Endodermal cell (in vitro differentiated cells): ENCODE data around the gene MRPS9. TPM values are rescaled to one million over a fixed set of nuclear protein-coding genes. Genes with fewer than 3 reads are reported as not detected.

Experiments used
- DNase-seq: peaks from one replicate; pipeline ENCODE4 v3.0.0-alpha.2; 2017
- H3K27ac ChIP-seq: 2 replicates; pipeline ENCODE4 v1.5.1; 2013; ENCODE audit warnings: mild to moderate bottlenecking, low read depth, low read length, moderate library complexity
- H3K27me3 ChIP-seq: 2 replicates; pipeline ENCODE4 v1.6.1; 2013; ENCODE audit warnings: mild to moderate bottlenecking, low read length, moderate library complexity; ENCODE audit not compliant: insufficient read depth, control insufficient read depth, poor library complexity, severe bottlenecking
- H3K36me3 ChIP-seq: 2 replicates; pipeline ENCODE4 v1.7.0; 2013; ENCODE audit warnings: mild to moderate bottlenecking, low read length, moderate library complexity; ENCODE audit not compliant: control insufficient read depth, insufficient read depth
- H3K4me1 ChIP-seq: one replicate; pipeline ENCODE4 v1.7.0; 2013; ENCODE audit warnings: low read length; ENCODE audit not compliant: control insufficient read depth, insufficient read depth
- H3K4me3 ChIP-seq: 2 replicates; pipeline ENCODE4 v1.5.1; 2013; ENCODE audit warnings: mild to moderate bottlenecking, low read length, moderate library complexity
- H3K9ac ChIP-seq: 2 replicates; pipeline ENCODE4 v1.6.1; 2013; ENCODE audit warnings: mild to moderate bottlenecking, low read length, moderate library complexity; ENCODE audit not compliant: poor library complexity, severe bottlenecking; ENCODE audit errors: extremely low read depth
- H3K9me3 ChIP-seq: 2 replicates; pipeline ENCODE4 v1.6.1; 2013; ENCODE audit warnings: mild to moderate bottlenecking, low read length, moderate library complexity; ENCODE audit not compliant: control insufficient read depth
- H3K27ac Mint-ChIP-seq: 2 replicates; pipeline ENCODE4 v1.8.0; 2020; ENCODE audit warnings: mixed read lengths
- H3K27me3 Mint-ChIP-seq: 2 replicates; pipeline ENCODE4 v1.8.0; 2021; ENCODE audit warnings: mild to moderate bottlenecking, mixed read lengths; ENCODE audit not compliant: insufficient read depth
- H3K36me3 Mint-ChIP-seq: 2 replicates; pipeline ENCODE4 v1.8.0; 2020; ENCODE audit warnings: low read depth, mixed read lengths
- H3K4me1 Mint-ChIP-seq: 2 replicates; pipeline ENCODE4 v1.8.0; 2020; ENCODE audit warnings: mixed read lengths
- H3K4me3 Mint-ChIP-seq: 2 replicates; pipeline ENCODE4 v1.8.0; 2020; ENCODE audit warnings: mild to moderate bottlenecking, moderate library complexity, mixed read lengths
- H3K9me3 Mint-ChIP-seq: 2 replicates; pipeline ENCODE4 v1.8.0; 2020; ENCODE audit warnings: mild to moderate bottlenecking, mixed read lengths
- CTCF ChIP-seq: fragments of 200-600 bp; sonication (generic); conservative IDR thresholded peaks from 2 replicates; pipeline ENCODE4 v1.5.0; 2021; ENCODE audit warnings: antibody characterized with exemption, mild to moderate bottlenecking
- WGBS, 2 experiments: methylation state at CpG; one replicate each; pipeline versions ENCODE4 v1.1.5 to v1.1.7; 2013; ENCODE audit warnings: missing lambda C conversion rate in 2 of 2, mixed read lengths in 1 of 2; ENCODE audit not compliant: insufficient coverage in 1 of 2, insufficient read length in 1 of 2; 5-methylcytosine and 5-hydroxymethylcytosine counted together
- total RNA-seq, 2 donors: library from RNA; stranded (reverse); fragmentation: NEBNext Ultra II Directional in 1 of 2; extraction: Animal tissue kit (Norgen Biotek cat#: 25700) in 1 of 2; gene quantifications; 2 replicates in 1 of 2; 3 replicates in 1 of 2; pipeline ENCODE4 v1.2.1, GENCODE V29; 2021

Gene MRPS9
- total RNA-seq, 2 donors from 2014 or later: 43.4 to 52.1 TPM

GRCh38 chr2:105032476-105032875 lies 5.4 kb upstream of the MRPS9 start:
- H3K27me3 ChIP-seq: no peaks in the 10 kb centered on the region
- H3K4me3 Mint-ChIP-seq: no peak overlapping the region
- H3K4me1 ChIP-seq: peaks cover 3% of the 10 kb centered on the region
- no peak for TF ChIP-seq CTCF
- 100% methylated on average over 1 of the region's 1 CpG for WGBS, 2 experiments
- H3K36me3 ChIP-seq: no peaks in the 10 kb centered on the region
- no peak for DNase-seq
- no peak overlapping the region for H3K4me3 ChIP-seq
- peaks cover 15% of the 10 kb centered on the region for H3K9me3 ChIP-seq
- H3K27ac ChIP-seq: no peak overlapping the region
- no peak overlapping the region for H3K9ac ChIP-seq
- peaks cover 11% of the 10 kb centered on the region for H3K36me3 Mint-ChIP-seq
- H3K4me1 Mint-ChIP-seq: peaks cover 10% of the 10 kb centered on the region
- H3K27ac Mint-ChIP-seq: no peak overlapping the region
- H3K9me3 Mint-ChIP-seq: peaks cover 31% of the 10 kb centered on the region
- H3K27me3 Mint-ChIP-seq: no peaks in the 10 kb centered on the region

DNA sequence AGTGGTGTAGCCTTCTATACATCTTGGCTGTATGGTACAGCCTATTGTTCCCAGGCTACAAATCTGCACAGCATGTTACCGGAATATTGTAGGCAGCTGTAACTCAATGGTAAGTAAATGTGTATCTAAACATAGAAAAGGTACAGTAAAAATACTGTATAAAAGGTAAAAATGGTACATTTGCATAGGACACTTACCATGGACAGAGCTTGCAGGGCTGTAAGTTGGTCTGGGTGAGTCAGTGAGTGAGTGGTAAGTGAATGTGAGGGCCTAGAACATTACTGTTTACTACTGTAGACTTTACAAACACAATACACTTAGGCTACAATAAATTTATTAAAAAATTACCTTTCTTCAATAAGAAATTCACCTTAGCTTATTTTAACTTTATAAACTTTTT lies 3.7 kb upstream of the MRPS9 start:
- Mint-ChIP-seq H3K36me3 (peaks cover 11% of the 10 kb centered on the region), H3K27ac (no peak overlapping the region), H3K4me1 (peaks cover 15% of the 10 kb centered on the region), H3K27me3 (no peaks in the 10 kb centered on the region), H3K4me3 (no peak overlapping the region), H3K9me3 (peaks cover 28% of the 10 kb centered on the region)
- no peak for DNase-seq
- TF ChIP-seq CTCF: no peak
- no peak overlapping the region for H3K9ac ChIP-seq
- H3K4me1 ChIP-seq: peaks cover 3% of the 10 kb centered on the region
- no peaks in the 10 kb centered on the region for H3K27me3 ChIP-seq
- H3K27ac ChIP-seq: no peak overlapping the region
- H3K4me3 ChIP-seq: no peak overlapping the region
- 97 to 100% methylated on average over 1 of the region's 1 CpG for WGBS, 2 experiments
- H3K9me3 ChIP-seq: peaks cover 15% of the 10 kb centered on the region
- H3K36me3 ChIP-seq: no peaks in the 10 kb centered on the region

GRCh38 chr2:105038383-105039061 lies 653 bp downstream of the MRPS9 start:
- H3K36me3 ChIP-seq: no peaks in the 10 kb centered on the region
- 14 to 27% methylated on average over 10 to 17 of the region's 17 CpGs for WGBS, 2 experiments
- H3K36me3 Mint-ChIP-seq: peaks cover 11% of the 10 kb centered on the region
- no peaks in the 10 kb centered on the region for H3K27me3 Mint-ChIP-seq
- H3K4me1 ChIP-seq: peaks cover 3% of the 10 kb centered on the region
- H3K27ac ChIP-seq: no peak overlapping the region
- peak overlapping the region; percentile 84 for H3K4me3 Mint-ChIP-seq
- no peak for DNase-seq
- H3K9ac ChIP-seq: peak overlapping the region; percentile 83
- TF ChIP-seq CTCF: no peak
- H3K9me3 ChIP-seq: peaks cover 15% of the 10 kb centered on the region
- H3K27me3 ChIP-seq: no peaks in the 10 kb centered on the region
- peaks cover 22% of the 10 kb centered on the region for H3K4me1 Mint-ChIP-seq
- H3K27ac Mint-ChIP-seq: peak overlapping the region; percentile 99
- H3K9me3 Mint-ChIP-seq: peaks cover 6% of the 10 kb centered on the region
- peak overlapping the region; percentile 93 for H3K4me3 ChIP-seq
